ENCODE results near the gene KANK3.
A peak's percentile ranks its signal among the peaks of the same experiment; 100 is the strongest.
"Not testable (repeated sequence)": the region's sequence is repeated elsewhere in the genome, so short reads cannot be mapped to it uniquely, and the experiment has no call there.

KANK3 gene

GRCh38 chr19:8318835-8319234 is 24.2 kb downstream of the KANK3 start:
- not testable (repeated sequence) for DNase-seq (ENCODE audit: low read depth in 2 of 2)

GRCh38 chr19:8316351-8317125 is 26.5 kb downstream of the KANK3 start:
- no peak for DNase-seq (ENCODE audit: low read depth in 2 of 2)

- not testable (repeated sequence) for DNase-seq (ENCODE audit: low read depth in 2 of 2)
Measured at GRCh38 chr19:8314981-8315640, 28.0 kb downstream of the KANK3 start.

GRCh38 chr19:8311461-8312260 is 31.4 kb downstream of the KANK3 start:
- DNase-seq (ENCODE audit: low read depth in 2 of 2), result no peak

- DNase-seq (ENCODE audit: low read depth in 2 of 2), result no peak
Measured at GRCh38 chr19:8310342-8311055, 32.6 kb downstream of the KANK3 start.

GRCh38 chr19:8308891-8309291 is 34.2 kb downstream of the KANK3 start:
- DNase-seq (ENCODE audit: low read depth in 2 of 2), result no peak

GRCh38 chr19:8307965-8308866 is 34.8 kb downstream of the KANK3 start, which contains the start of gene CD320:
Gene CD320, minus strand, starts transcription at chr19:8308358. Its CDS starts 68 bp downstream, at chr19:8308290.
- DNase-seq (ENCODE audit: low read depth in 2 of 2), result peak; percentile 79 to 85

- DNase-seq (ENCODE audit: low read depth in 2 of 2), result no peak
Measured at GRCh38 chr19:8307400-8307964, 35.6 kb downstream of the KANK3 start.

- no peak for DNase-seq (ENCODE audit: low read depth in 2 of 2)
Measured at GRCh38 chr19:8306235-8307054, 36.6 kb downstream of the KANK3 start.

- DNase-seq (ENCODE audit: low read depth in 2 of 2), result no peak
Measured at GRCh38 chr19:8305798-8306197, 37.3 kb downstream of the KANK3 start.

- DNase-seq (ENCODE audit: low read depth in 2 of 2), result peak in 1 of 2 donors; percentile 36
Measured at GRCh38 chr19:8304841-8305621, 38.0 kb downstream of the KANK3 start.

GRCh38 chr19:8302734-8303133 is 40.3 kb downstream of the KANK3 start:
- DNase-seq (ENCODE audit: low read depth in 2 of 2), result no peak

GRCh38 chr19:8302357-8302691 is 40.7 kb downstream of the KANK3 start:
- no peak for DNase-seq (ENCODE audit: low read depth in 2 of 2)

GRCh38 chr19:8291337-8291736 is 51.7 kb downstream of the KANK3 start:
- DNase-seq (ENCODE audit: low read depth in 2 of 2), result not testable (repeated sequence)

- not testable (repeated sequence) for DNase-seq (ENCODE audit: low read depth in 2 of 2)
Measured at GRCh38 chr19:8276508-8276907, 66.6 kb downstream of the KANK3 start.
